HG03103 (cell line): Measurements from ENCODE around the gene TMEM123.

Experiments
- ATAC-seq: cut with Tn5 transposase; IDR thresholded peaks from one replicate; pipeline ENCODE4 v1.9.1; 2021; ENCODE audit warnings: low read depth; ENCODE audit not compliant: unreplicated experiment

TMEM123 gene

GRCh38 chr11:102473543-102473942 is 21.0 kb upstream of the TMEM123 start:
- ATAC-seq: no peak

GRCh38 chr11:102472127-102472526 is 19.6 kb upstream of the TMEM123 start:
- ATAC-seq: no peak

- ATAC-seq: no peak
These were observed 18.9 kb upstream of the TMEM123 start for GRCh38 chr11:102471474-102471873.

- ATAC-seq: no peak
These were observed 17.7 kb upstream of the TMEM123 start for GRCh38 chr11:102470251-102470650.

- ATAC-seq: no peak
These were observed 16.7 kb upstream of the TMEM123 start for GRCh38 chr11:102469196-102469821.

- ATAC-seq: no peak
These were observed 16.1 kb upstream of the TMEM123 start for GRCh38 chr11:102468616-102469195.

GRCh38 chr11:102467853-102468580 is 15.5 kb upstream of the TMEM123 start:
- ATAC-seq: no peak

- ATAC-seq: no peak
These were observed 14.6 kb upstream of the TMEM123 start for GRCh38 chr11:102467080-102467708.

- no peak for ATAC-seq
These were observed 13.1 kb upstream of the TMEM123 start for GRCh38 chr11:102465696-102466095.

GRCh38 chr11:102464859-102465500 is 12.4 kb upstream of the TMEM123 start:
- no peak for ATAC-seq

- ATAC-seq: no peak
These were observed 11.5 kb upstream of the TMEM123 start for GRCh38 chr11:102464037-102464436.

GRCh38 chr11:102462610-102463009 is 10.0 kb upstream of the TMEM123 start:
- no peak for ATAC-seq

- no peak for ATAC-seq
These were observed 6.8 kb upstream of the TMEM123 start for GRCh38 chr11:102459393-102459792.

GRCh38 chr11:102458548-102458947 is 6.0 kb upstream of the TMEM123 start:
- no peak for ATAC-seq

- no peak for ATAC-seq
These were observed 5.3 kb upstream of the TMEM123 start for GRCh38 chr11:102457865-102458264.

- no peak for ATAC-seq
These were observed 4.6 kb upstream of the TMEM123 start for GRCh38 chr11:102457056-102457677.

GRCh38 chr11:102456381-102456780 is 3.8 kb upstream of the TMEM123 start:
- no peak for ATAC-seq

- no peak for ATAC-seq
These were observed 1.4 kb upstream of the TMEM123 start for GRCh38 chr11:102453921-102454320.

- no peak for ATAC-seq
These were observed 734 bp upstream of the TMEM123 start for GRCh38 chr11:102453302-102453695.

- peak; percentile 58 for ATAC-seq
These were observed 694 bp downstream of the TMEM123 start for GRCh38 chr11:102451681-102452460.
